ENCODE data around the gene GATAD2A. TPM values are rescaled to one million over a fixed set of nuclear protein-coding genes. Genes with fewer than 3 reads are reported as not detected.

Gene GATAD2A
- total and polyA plus RNA-seq, 2 of the 13 experiments (the other 11 are each of a cell fraction or from before 2014, with no cell fraction given): 16.8 to 28.6 TPM

DNA sequence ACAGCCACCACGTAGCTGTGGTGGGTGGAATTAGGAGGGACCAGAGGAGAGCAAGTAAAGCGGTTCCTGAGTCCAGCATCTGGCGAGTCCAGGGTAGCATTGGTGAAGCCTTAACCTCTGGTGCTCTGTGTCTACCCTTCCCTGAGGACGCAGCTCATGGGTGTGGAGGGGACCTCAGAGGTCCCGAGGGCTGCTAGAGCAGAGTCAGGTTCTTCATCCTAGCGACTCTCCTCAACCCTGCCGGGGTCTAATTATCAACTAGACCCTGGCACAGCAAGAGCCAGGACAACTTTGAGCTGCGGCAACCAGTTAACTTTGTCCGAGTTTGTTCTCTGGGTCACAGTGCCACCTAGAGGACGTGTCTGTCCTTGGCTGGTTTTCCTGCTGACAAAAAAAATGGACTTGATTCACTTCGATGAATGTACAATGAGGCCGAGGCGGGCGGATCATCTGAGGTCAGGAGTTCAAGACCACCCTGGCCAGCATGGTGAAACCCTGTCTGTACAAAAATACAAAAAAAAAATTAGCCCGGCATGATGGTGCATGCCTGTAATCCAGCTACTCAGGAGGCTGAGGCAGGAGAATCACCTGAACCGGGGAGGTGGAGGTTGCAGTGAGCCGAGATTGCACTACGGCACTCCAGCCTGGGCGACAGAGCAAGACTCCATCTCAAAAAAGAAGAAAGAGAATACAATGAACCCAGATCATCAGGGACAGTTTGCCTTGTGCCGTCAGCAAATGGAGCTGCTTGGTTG, 84.9 kb downstream of the GATAD2A start (continued):
- TF ChIP-seq ZNF362 (CRISPR knock-in tag; IDR thresholded peaks at IDR 0.05; ENCODE audit: borderline replicate concordance) (peak; percentile 78; the same call in 1 of the 2 replicates), ZNF350 (CRISPR knock-in tag; IDR thresholded peaks at IDR 0.05; ENCODE audit: borderline replicate concordance, low read depth) (peak; percentile 40; the same call in 1 of the 2 replicates), RXRB (CRISPR knock-in tag; IDR thresholded peaks at IDR 0.05; ENCODE audit: borderline replicate concordance) (peak; percentile 49; the same call in 1 of the 2 replicates), GATAD1 (CRISPR knock-in tag; IDR thresholded peaks at IDR 0.05) (peak; percentile 45; the same call in 1 of the 2 replicates), ZBTB44 (CRISPR knock-in tag; IDR thresholded peaks at IDR 0.05) (0 out of 2 replicates have a peak, but pooled peaks have one; percentile 19), ZNF235 (CRISPR knock-in tag; IDR thresholded peaks at IDR 0.05; ENCODE audit: borderline replicate concordance) (no peak), STAG1 (CRISPR knock-in tag; IDR thresholded peaks at IDR 0.05) (peak; percentile 88), SAP130 (CRISPR knock-in tag; IDR thresholded peaks at IDR 0.05; ENCODE audit: low read depth) (peak; percentile 43; the same call in 1 of the 2 replicates), CHD4 (IDR thresholded peaks at IDR 0.05; ENCODE audit: borderline replicate concordance, low read length) (no peak), REPIN1 (CRISPR knock-in tag; IDR thresholded peaks at IDR 0.05; ENCODE audit: borderline replicate concordance, low read depth) (peak; percentile 37; the same call in 1 of the 2 replicates), MIXL1 (CRISPR knock-in tag; IDR thresholded peaks at IDR 0.05) (0 out of 2 replicates have a peak, but pooled peaks have one; percentile 28), KMT2A (CRISPR knock-in tag; IDR thresholded peaks at IDR 0.05) (0 out of 2 replicates have a peak, but pooled peaks have one; percentile 44), ZNF552 (CRISPR knock-in tag; IDR thresholded peaks at IDR 0.05; ENCODE audit: borderline replicate concordance) (no peak), ISL2 (CRISPR knock-in tag; IDR thresholded peaks at IDR 0.05) (no peak), ZFP36L2 (CRISPR knock-in tag; IDR thresholded peaks at IDR 0.05) (no peak), ZNF781 (CRISPR knock-in tag; IDR thresholded peaks at IDR 0.05; ENCODE audit: borderline replicate concordance, not compliant biosample characterization) (peak; percentile 39), ZEB1 (IDR thresholded peaks at IDR 0.05; ENCODE audit: insufficient replicate concordance, low read depth) (no peak), ISX (CRISPR knock-in tag; conservative IDR thresholded peaks at IDR 0.05) (no peak), KDM2A (CRISPR knock-in tag; IDR thresholded peaks at IDR 0.05; ENCODE audit: borderline replicate concordance, low read depth) (0 out of 2 replicates have a peak, but pooled peaks have one; percentile 22), ZNF614 (CRISPR knock-in tag; IDR thresholded peaks at IDR 0.05; ENCODE audit: borderline replicate concordance) (peak; percentile 28; the same call in 1 of the 2 replicates), SMC3 (IDR thresholded peaks at IDR 0.05; ENCODE audit: low read length) (peak; percentile 68)
- TF ChIP-seq, protein P1, sequence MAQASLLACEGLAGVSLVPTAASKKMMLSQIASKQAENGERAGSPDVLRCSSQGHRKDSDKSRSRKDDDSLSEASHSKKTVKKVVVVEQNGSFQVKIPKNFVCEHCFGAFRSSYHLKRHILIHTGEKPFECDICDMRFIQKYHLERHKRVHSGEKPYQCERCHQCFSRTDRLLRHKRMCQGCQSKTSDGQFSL (CRISPR knock-in tag; IDR thresholded peaks at IDR 0.05): no peak
- TF ChIP-seq, protein P2, sequence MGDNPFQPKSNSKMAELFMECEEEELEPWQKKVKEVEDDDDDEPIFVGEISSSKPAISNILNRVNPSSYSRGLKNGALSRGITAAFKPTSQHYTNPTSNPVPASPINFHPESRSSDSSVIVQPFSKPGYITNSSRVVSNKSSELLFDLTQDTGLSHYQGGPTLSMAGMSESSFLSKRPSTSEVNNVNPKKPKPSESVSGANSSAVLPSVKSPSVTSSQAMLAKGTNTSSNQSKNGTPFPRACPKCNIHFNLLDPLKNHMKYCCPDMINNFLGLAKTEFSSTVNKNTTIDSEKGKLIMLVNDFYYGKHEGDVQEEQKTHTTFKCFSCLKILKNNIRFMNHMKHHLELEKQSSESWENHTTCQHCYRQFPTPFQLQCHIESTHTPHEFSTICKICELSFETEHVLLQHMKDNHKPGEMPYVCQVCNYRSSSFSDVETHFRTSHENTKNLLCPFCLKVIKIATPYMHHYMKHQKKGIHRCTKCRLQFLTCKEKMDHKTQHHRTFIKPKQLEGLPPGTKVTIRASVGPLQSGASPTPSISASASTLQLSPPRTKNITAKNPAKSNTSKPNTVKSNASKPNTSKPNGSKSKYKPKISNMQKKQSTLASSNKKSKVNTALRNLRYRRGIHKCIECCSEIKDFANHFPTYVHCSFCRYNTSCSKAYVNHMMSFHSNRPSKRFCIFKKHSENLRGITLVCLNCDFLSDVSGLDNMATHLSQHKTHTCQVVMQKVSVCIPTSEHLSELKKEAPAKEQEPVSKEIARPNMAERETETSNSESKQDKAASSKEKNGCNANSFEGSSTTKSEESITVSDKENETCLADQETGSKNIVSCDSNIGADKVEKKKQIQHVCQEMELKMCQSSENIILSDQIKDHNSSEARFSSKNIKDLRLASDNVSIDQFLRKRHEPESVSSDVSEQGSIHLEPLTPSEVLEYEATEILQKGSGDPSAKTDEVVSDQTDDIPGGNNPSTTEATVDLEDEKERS (CRISPR knock-in tag; IDR thresholded peaks at IDR 0.05): 0 out of 2 replicates have a peak, but pooled peaks have one; percentile 51
